Nephron (organoid): ENCODE measurements around the gene CDK5.

Experiments
- H3K27ac Mint-ChIP-seq, 3 experiments: 2 replicates each; pipeline ENCODE4 v1.8.0; 2020; ENCODE audit warnings: mixed read lengths in 3 of 3, mild to moderate bottlenecking in 2 of 3, moderate library complexity in 1 of 3
- H3K27me3 Mint-ChIP-seq: 2 replicates; pipeline ENCODE4 v1.8.0; 2021; ENCODE audit warnings: low read depth, mild to moderate bottlenecking, moderate library complexity, mixed read lengths
- H3K36me3 Mint-ChIP-seq: 2 replicates; pipeline ENCODE4 v1.8.0; 2020; ENCODE audit warnings: low read depth, mixed read lengths
- H3K4me1 Mint-ChIP-seq: 2 replicates; pipeline ENCODE4 v1.8.0; 2020; ENCODE audit warnings: mixed read lengths
- H3K4me3 Mint-ChIP-seq, 3 experiments: 2 replicates each; pipeline ENCODE4 v1.8.0; 2020; ENCODE audit warnings: mild to moderate bottlenecking in 3 of 3, mixed read lengths in 3 of 3, moderate library complexity in 2 of 3
- H3K9me3 Mint-ChIP-seq: 2 replicates; pipeline ENCODE4 v1.8.0; 2020; ENCODE audit warnings: mixed read lengths
- TF ChIP-seq, protein P1 (sequence below), 3 experiments: fragments of 200-600 bp; sonication (generic); IDR thresholded peaks; one replicate each; pipeline ENCODE4 v1.5.0; 2021; ENCODE audit warnings: antibody characterized with exemption in 3 of 3; ENCODE audit not compliant: unreplicated experiment in 3 of 3

CDK5 gene

DNA sequence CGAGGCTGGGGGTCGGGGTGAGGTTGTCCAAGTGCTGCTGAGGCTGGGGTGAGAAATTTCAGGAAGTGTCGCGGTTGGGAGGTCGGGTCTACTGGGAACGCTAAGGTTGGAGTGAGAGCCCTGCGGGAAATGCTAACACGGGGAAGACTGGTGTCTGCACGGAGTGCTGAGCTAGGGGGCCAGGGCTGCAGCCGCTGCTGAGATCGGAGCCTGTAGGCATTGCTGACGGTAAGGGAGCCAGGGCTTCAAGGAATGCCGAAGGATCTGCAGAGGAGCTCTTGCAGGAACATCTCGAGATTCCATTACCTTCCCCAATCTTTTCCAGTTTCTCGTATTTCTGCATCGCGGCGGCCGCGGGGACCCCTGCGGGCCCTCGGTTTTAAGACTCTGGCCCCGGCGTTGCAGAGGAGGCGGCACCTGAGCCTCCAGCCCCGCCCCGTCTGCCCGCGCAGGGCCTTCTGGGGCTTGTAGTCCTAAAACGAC lies at the start of gene CDK5:
TSS of gene CDK5 (minus strand) at position 392 of the 483 bp plus-strand sequence. CDS start at position 343, 49 bp downstream.
- TF ChIP-seq, protein P1, sequence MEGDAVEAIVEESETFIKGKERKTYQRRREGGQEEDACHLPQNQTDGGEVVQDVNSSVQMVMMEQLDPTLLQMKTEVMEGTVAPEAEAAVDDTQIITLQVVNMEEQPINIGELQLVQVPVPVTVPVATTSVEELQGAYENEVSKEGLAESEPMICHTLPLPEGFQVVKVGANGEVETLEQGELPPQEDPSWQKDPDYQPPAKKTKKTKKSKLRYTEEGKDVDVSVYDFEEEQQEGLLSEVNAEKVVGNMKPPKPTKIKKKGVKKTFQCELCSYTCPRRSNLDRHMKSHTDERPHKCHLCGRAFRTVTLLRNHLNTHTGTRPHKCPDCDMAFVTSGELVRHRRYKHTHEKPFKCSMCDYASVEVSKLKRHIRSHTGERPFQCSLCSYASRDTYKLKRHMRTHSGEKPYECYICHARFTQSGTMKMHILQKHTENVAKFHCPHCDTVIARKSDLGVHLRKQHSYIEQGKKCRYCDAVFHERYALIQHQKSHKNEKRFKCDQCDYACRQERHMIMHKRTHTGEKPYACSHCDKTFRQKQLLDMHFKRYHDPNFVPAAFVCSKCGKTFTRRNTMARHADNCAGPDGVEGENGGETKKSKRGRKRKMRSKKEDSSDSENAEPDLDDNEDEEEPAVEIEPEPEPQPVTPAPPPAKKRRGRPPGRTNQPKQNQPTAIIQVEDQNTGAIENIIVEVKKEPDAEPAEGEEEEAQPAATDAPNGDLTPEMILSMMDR (IDR thresholded peaks at IDR 0.05; ENCODE audit: unreplicated experiment in 3 of 3): no peak
- Mint-ChIP-seq H3K27ac (peak within 1 kb of the TSS; percentile 97 to 99 (median 99)), H3K27me3 (peaks cover 15% of the 10 kb centered on the region), H3K36me3 (peaks cover 5% of the 10 kb centered on the region), H3K4me1 (peaks cover 39% of the 10 kb centered on the region), H3K4me3 (peak within 1 kb of the TSS; percentile 94 to 95 (median 94)), H3K9me3 (no peaks in the 10 kb centered on the region)

DNA sequence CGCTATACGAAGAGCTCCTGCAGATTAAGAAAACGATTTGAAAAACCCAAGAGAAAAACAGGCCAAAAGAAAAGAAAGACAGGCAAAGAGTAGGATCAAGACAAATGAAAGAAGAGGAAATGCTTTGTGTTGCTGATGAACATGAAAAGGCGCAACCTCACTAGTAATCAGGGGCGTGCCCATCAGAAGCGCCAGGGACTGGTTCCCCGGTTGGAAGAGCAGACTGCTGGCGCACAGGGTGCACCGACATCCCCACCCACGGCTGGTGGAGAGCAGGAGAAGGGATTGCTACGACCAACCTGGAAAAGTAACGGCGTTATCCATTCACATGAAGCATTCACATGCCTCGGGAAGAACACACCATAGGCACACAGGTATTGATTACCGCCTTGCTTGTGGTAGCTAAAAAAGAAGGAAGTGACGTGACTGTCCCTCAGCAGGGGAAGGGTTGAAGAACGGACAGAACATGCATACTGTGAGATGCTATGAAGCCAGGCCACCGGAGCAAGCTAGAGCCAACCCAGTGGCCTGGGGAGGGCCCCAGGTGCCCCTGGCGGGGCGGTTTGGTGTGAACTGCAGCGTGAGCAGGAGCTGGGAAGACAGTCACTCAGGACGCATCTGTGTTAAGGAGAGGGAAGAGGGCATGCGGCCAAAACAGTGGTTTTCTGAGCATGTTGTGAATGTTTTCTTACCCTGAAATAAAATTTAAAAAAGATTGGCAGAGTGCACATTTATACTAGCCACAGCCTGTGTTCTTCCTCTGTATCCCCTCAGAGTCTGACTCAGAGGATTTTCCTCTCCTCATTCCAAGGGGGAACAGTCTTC lies 46.9 kb upstream of the CDK5 start:
- no peak overlapping the region for H3K4me3 Mint-ChIP-seq
- peaks cover 9% of the 10 kb centered on the region for H3K36me3 Mint-ChIP-seq
- no peak overlapping the region for H3K27ac Mint-ChIP-seq
- no peaks in the 10 kb centered on the region for H3K27me3 Mint-ChIP-seq
- TF ChIP-seq, protein P1 (IDR thresholded peaks at IDR 0.05; ENCODE audit: unreplicated experiment in 3 of 3): no peak
- H3K4me1 Mint-ChIP-seq: no peaks in the 10 kb centered on the region
- no peaks in the 10 kb centered on the region for H3K9me3 Mint-ChIP-seq

GRCh38 chr7:151103973-151104372 lies 46.3 kb upstream of the CDK5 start:
- Mint-ChIP-seq H3K27me3 (no peaks in the 10 kb centered on the region), H3K36me3 (peaks cover 9% of the 10 kb centered on the region), H3K27ac (no peak overlapping the region), H3K4me1 (no peaks in the 10 kb centered on the region), H3K4me3 (no peak overlapping the region), H3K9me3 (no peaks in the 10 kb centered on the region)
- TF ChIP-seq, protein P1 (IDR thresholded peaks at IDR 0.05; ENCODE audit: unreplicated experiment in 3 of 3): no peak

DNA sequence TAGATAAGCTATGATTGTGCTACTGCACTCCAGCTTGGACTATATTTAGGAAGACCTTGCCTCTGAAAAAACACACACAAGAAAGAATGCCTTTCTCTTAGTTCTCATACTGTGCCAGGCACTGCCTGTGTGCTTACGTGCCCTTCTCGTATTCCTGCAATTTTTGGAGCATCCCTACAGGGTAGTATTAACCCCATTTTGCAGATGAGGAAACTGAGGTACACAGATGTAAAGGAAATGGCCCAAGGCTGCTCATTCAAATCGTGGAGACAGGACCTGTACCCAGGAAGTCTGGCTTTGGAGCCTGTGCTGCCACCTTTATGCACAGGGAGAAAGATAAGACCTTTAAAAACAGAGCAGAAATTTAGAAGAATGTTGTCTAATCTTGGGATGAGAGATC lies 45.3 kb upstream of the CDK5 start:
- no peaks in the 10 kb centered on the region for H3K27me3 Mint-ChIP-seq
- peaks cover 9% of the 10 kb centered on the region for H3K36me3 Mint-ChIP-seq
- no peaks in the 10 kb centered on the region for H3K4me1 Mint-ChIP-seq
- no peak overlapping the region for H3K4me3 Mint-ChIP-seq
- no peak overlapping the region for H3K27ac Mint-ChIP-seq
- TF ChIP-seq, protein P1 (IDR thresholded peaks at IDR 0.05; ENCODE audit: unreplicated experiment in 3 of 3): no peak
- H3K9me3 Mint-ChIP-seq: no peaks in the 10 kb centered on the region

DNA sequence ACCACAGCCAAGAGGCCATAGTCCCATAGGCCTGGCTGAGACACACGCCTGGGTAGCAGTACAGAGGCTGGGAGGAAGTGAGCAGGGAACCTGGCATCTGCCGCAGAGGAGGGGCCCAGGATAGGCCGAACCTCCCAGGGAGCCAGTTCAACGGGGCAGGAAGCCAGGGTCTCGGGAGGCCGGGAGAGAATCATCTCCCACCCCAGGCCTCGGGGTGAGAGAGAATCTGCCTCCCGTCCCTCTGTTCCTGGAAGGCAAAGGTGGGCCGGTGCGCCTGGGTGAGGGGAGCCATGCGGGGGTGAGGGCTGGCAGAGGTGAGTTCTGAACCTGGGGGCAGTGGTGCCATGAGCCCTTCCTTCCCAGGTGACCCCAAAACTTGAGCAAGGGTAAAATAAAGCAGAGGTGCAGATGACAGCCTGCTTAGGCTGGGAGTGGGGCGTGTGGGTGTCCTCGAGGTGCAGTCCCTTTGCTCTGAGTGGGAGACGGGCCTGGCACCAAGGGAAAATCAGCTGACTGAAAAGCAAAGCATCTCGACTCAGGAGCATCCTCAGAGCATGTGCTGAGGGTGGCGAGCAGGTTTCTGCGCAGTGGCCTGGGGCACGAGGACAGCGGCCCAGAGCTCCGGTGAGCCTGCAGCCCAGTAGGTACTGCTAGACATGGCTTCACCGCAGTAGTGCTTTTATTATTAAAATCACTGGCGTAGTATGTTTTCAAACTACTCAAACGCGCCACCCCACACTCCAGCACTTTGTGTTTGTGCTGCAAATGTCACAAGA lies 44.1 kb upstream of the CDK5 start:
- TF ChIP-seq, protein P1 (IDR thresholded peaks at IDR 0.05; ENCODE audit: unreplicated experiment in 3 of 3): no peak
- Mint-ChIP-seq H3K4me1 (no peaks in the 10 kb centered on the region), H3K9me3 (no peaks in the 10 kb centered on the region), H3K36me3 (peaks cover 9% of the 10 kb centered on the region), H3K27me3 (no peaks in the 10 kb centered on the region), H3K4me3 (no peak overlapping the region), H3K27ac (no peak overlapping the region)
